ENCODE results near the gene SRRT. TPM values are rescaled to one million over a fixed set of nuclear protein-coding genes. Genes with fewer than 3 reads are reported as not detected.
"Not testable (repeated sequence)": the region's sequence is repeated elsewhere in the genome, so short reads cannot be mapped to it uniquely, and the experiment has no call there.

SRRT gene
- total RNA-seq, 1 donor from 2014 or later: 25.1 TPM

- not testable (repeated sequence) for H3K36me3 ChIP-seq (ENCODE audit: control insufficient read depth in 3 of 3, insufficient read depth in 3 of 3, low read length in 3 of 3); H3K27ac ChIP-seq (ENCODE audit: low read depth, low read length); H3K4me3 ChIP-seq (ENCODE audit: low read length in 3 of 3); H3K9ac ChIP-seq (ENCODE audit: low read depth in 1 of 3, low read length in 3 of 3); H3K27me3 ChIP-seq (ENCODE audit: control insufficient read depth in 3 of 3, insufficient read depth in 3 of 3, low read length in 3 of 3); H3K9me3 ChIP-seq (ENCODE audit: control insufficient read depth in 3 of 3, low read length in 3 of 3)
- H3K4me1 ChIP-seq (ENCODE audit: control insufficient read depth in 3 of 3, insufficient read depth in 3 of 3, low read length in 3 of 3): peaks cover 12 to 15% (median 14%) of the 10 kb centered on the region in 3 donors
Measured at GRCh38 chr7:100854899-100855298, 20.0 kb upstream of the SRRT start.

- Histone ChIP-seq H3K4me1 (ENCODE audit: control insufficient read depth in 3 of 3, insufficient read depth in 3 of 3, low read length in 3 of 3) (peaks cover 12 to 15% (median 14%) of the 10 kb centered on the region in 3 donors), H3K9ac (ENCODE audit: low read depth in 1 of 3, low read length in 3 of 3) (no peak overlapping the region), H3K36me3 (ENCODE audit: control insufficient read depth in 3 of 3, insufficient read depth in 3 of 3, low read length in 3 of 3) (peaks cover 0 to 12% (median 6%) of the 10 kb centered on the region in 3 donors), H3K27ac (ENCODE audit: low read depth, low read length) (no peak overlapping the region), H3K4me3 (ENCODE audit: low read length in 3 of 3) (no peak overlapping the region), H3K9me3 (ENCODE audit: control insufficient read depth in 3 of 3, low read length in 3 of 3) (no peaks in the 10 kb centered on the region), H3K27me3 (ENCODE audit: control insufficient read depth in 3 of 3, insufficient read depth in 3 of 3, low read length in 3 of 3) (no peaks in the 10 kb centered on the region)
Measured at GRCh38 chr7:100855515-100855914, 19.4 kb upstream of the SRRT start.

- Histone ChIP-seq H3K4me1 (ENCODE audit: control insufficient read depth in 3 of 3, insufficient read depth in 3 of 3, low read length in 3 of 3) (peaks cover 9 to 13% (median 12%) of the 10 kb centered on the region in 3 donors), H3K27ac (ENCODE audit: low read depth, low read length) (no peak overlapping the region), H3K27me3 (ENCODE audit: control insufficient read depth in 3 of 3, insufficient read depth in 3 of 3, low read length in 3 of 3) (no peaks in the 10 kb centered on the region), H3K4me3 (ENCODE audit: low read length in 3 of 3) (no peak overlapping the region), H3K9me3 (ENCODE audit: control insufficient read depth in 3 of 3, low read length in 3 of 3) (no peaks in the 10 kb centered on the region), H3K36me3 (ENCODE audit: control insufficient read depth in 3 of 3, insufficient read depth in 3 of 3, low read length in 3 of 3) (peaks cover 6 to 18% (median 8%) of the 10 kb centered on the region in 3 donors), H3K9ac (ENCODE audit: low read depth in 1 of 3, low read length in 3 of 3) (no peak overlapping the region)
Measured at GRCh38 chr7:100856871-100857282, 18.0 kb upstream of the SRRT start.

- Histone ChIP-seq H3K9ac (ENCODE audit: low read depth in 1 of 3, low read length in 3 of 3) (no peak overlapping the region), H3K9me3 (ENCODE audit: control insufficient read depth in 3 of 3, low read length in 3 of 3) (no peaks in the 10 kb centered on the region), H3K4me1 (ENCODE audit: control insufficient read depth in 3 of 3, insufficient read depth in 3 of 3, low read length in 3 of 3) (peaks cover 0 to 5% (median 0%) of the 10 kb centered on the region in 3 donors), H3K36me3 (ENCODE audit: control insufficient read depth in 3 of 3, insufficient read depth in 3 of 3, low read length in 3 of 3) (peaks cover 6 to 20% (median 8%) of the 10 kb centered on the region in 3 donors), H3K27ac (ENCODE audit: low read depth, low read length) (no peak overlapping the region), H3K27me3 (ENCODE audit: control insufficient read depth in 3 of 3, insufficient read depth in 3 of 3, low read length in 3 of 3) (no peaks in the 10 kb centered on the region), H3K4me3 (ENCODE audit: low read length in 3 of 3) (no peak overlapping the region)
Measured at GRCh38 chr7:100859856-100860255, 15.0 kb upstream of the SRRT start.

- H3K27ac ChIP-seq (ENCODE audit: low read depth, low read length): no peak overlapping the region
- H3K4me3 ChIP-seq (ENCODE audit: low read length in 3 of 3): no peak overlapping the region
- peaks cover 6 to 17% (median 8%) of the 10 kb centered on the region in 3 donors for H3K36me3 ChIP-seq (ENCODE audit: control insufficient read depth in 3 of 3, insufficient read depth in 3 of 3, low read length in 3 of 3)
- no peaks in the 10 kb centered on the region for H3K9me3 ChIP-seq (ENCODE audit: control insufficient read depth in 3 of 3, low read length in 3 of 3)
- peaks cover 0 to 10% (median 2%) of the 10 kb centered on the region in 3 donors for H3K4me1 ChIP-seq (ENCODE audit: control insufficient read depth in 3 of 3, insufficient read depth in 3 of 3, low read length in 3 of 3)
- no peak overlapping the region for H3K9ac ChIP-seq (ENCODE audit: low read depth in 1 of 3, low read length in 3 of 3)
- H3K27me3 ChIP-seq (ENCODE audit: control insufficient read depth in 3 of 3, insufficient read depth in 3 of 3, low read length in 3 of 3): no peaks in the 10 kb centered on the region
Measured at GRCh38 chr7:100860702-100861615, 13.9 kb upstream of the SRRT start.

GRCh38 chr7:100861616-100861985 lies 13.3 kb upstream of the SRRT start:
- Histone ChIP-seq H3K9me3 (ENCODE audit: control insufficient read depth in 3 of 3, low read length in 3 of 3) (no peaks in the 10 kb centered on the region), H3K27me3 (ENCODE audit: control insufficient read depth in 3 of 3, insufficient read depth in 3 of 3, low read length in 3 of 3) (peaks cover 0 to 3% (median 0%) of the 10 kb centered on the region in 3 donors), H3K4me3 (ENCODE audit: low read length in 3 of 3) (no peak overlapping the region), H3K36me3 (ENCODE audit: control insufficient read depth in 3 of 3, insufficient read depth in 3 of 3, low read length in 3 of 3) (peaks cover 6 to 17% (median 8%) of the 10 kb centered on the region in 3 donors), H3K9ac (ENCODE audit: low read depth in 1 of 3, low read length in 3 of 3) (no peak overlapping the region), H3K27ac (ENCODE audit: low read depth, low read length) (no peak overlapping the region), H3K4me1 (ENCODE audit: control insufficient read depth in 3 of 3, insufficient read depth in 3 of 3, low read length in 3 of 3) (peaks cover 4 to 14% (median 6%) of the 10 kb centered on the region in 3 donors)

- Histone ChIP-seq H3K27ac (ENCODE audit: low read depth, low read length) (no peak overlapping the region), H3K36me3 (ENCODE audit: control insufficient read depth in 3 of 3, insufficient read depth in 3 of 3, low read length in 3 of 3) (peaks cover 6 to 17% (median 8%) of the 10 kb centered on the region in 3 donors), H3K9me3 (ENCODE audit: control insufficient read depth in 3 of 3, low read length in 3 of 3) (no peaks in the 10 kb centered on the region)
Measured at GRCh38 chr7:100863406-100863950, 11.4 kb upstream of the SRRT start.

GRCh38 chr7:100864263-100864845 lies 10.5 kb upstream of the SRRT start:
- Histone ChIP-seq H3K27me3 (ENCODE audit: control insufficient read depth in 3 of 3, insufficient read depth in 3 of 3, low read length in 3 of 3) (peaks cover 0 to 12% (median 0%) of the 10 kb centered on the region in 3 donors), H3K27ac (ENCODE audit: low read depth, low read length) (no peak overlapping the region), H3K4me1 (ENCODE audit: control insufficient read depth in 3 of 3, insufficient read depth in 3 of 3, low read length in 3 of 3) (peaks cover 11 to 30% (median 18%) of the 10 kb centered on the region in 3 donors), H3K4me3 (ENCODE audit: low read length in 3 of 3) (no peak overlapping the region), H3K9ac (ENCODE audit: low read depth in 1 of 3, low read length in 3 of 3) (no peak overlapping the region), H3K36me3 (ENCODE audit: control insufficient read depth in 3 of 3, insufficient read depth in 3 of 3, low read length in 3 of 3) (peaks cover 6 to 17% (median 8%) of the 10 kb centered on the region in 3 donors), H3K9me3 (ENCODE audit: control insufficient read depth in 3 of 3, low read length in 3 of 3) (no peaks in the 10 kb centered on the region)

More at GRCh38 chr7:100863406-100863950, 11.4 kb upstream of the SRRT start:
- no peak overlapping the region for H3K4me3 ChIP-seq (ENCODE audit: low read length in 3 of 3)
- no peak overlapping the region for H3K9ac ChIP-seq (ENCODE audit: low read depth in 1 of 3, low read length in 3 of 3)
- peaks cover 11 to 30% (median 18%) of the 10 kb centered on the region in 3 donors for H3K4me1 ChIP-seq (ENCODE audit: control insufficient read depth in 3 of 3, insufficient read depth in 3 of 3, low read length in 3 of 3)
- peaks cover 0 to 12% (median 0%) of the 10 kb centered on the region in 3 donors for H3K27me3 ChIP-seq (ENCODE audit: control insufficient read depth in 3 of 3, insufficient read depth in 3 of 3, low read length in 3 of 3)

- H3K27me3 ChIP-seq (ENCODE audit: control insufficient read depth in 3 of 3, insufficient read depth in 3 of 3, low read length in 3 of 3): peaks cover 0 to 12% (median 0%) of the 10 kb centered on the region in 3 donors
- H3K4me3 ChIP-seq (ENCODE audit: low read length in 3 of 3): peak overlapping the region in 2 of 3 donors; percentile 73 to 78
- H3K27ac ChIP-seq (ENCODE audit: low read depth, low read length): no peak overlapping the region
- peaks cover 1 to 9% (median 8%) of the 10 kb centered on the region in 3 donors for H3K36me3 ChIP-seq (ENCODE audit: control insufficient read depth in 3 of 3, insufficient read depth in 3 of 3, low read length in 3 of 3)
- H3K9ac ChIP-seq (ENCODE audit: low read depth in 1 of 3, low read length in 3 of 3): no peak overlapping the region
- no peaks in the 10 kb centered on the region for H3K9me3 ChIP-seq (ENCODE audit: control insufficient read depth in 3 of 3, low read length in 3 of 3)
- peaks cover 11 to 30% (median 18%) of the 10 kb centered on the region in 3 donors for H3K4me1 ChIP-seq (ENCODE audit: control insufficient read depth in 3 of 3, insufficient read depth in 3 of 3, low read length in 3 of 3)
Measured at GRCh38 chr7:100865372-100865911, 9.5 kb upstream of the SRRT start.
